Neural progenitor cell (in vitro differentiated cells): ENCODE measurements around the gene PEX1.
"Not testable (repeated sequence)": the region's sequence is repeated elsewhere in the genome, so short reads cannot be mapped to it uniquely, and the experiment has no call there.

Experiments used
- CTCF ChIP-seq: fragments of 200-600 bp; sonication (generic); IDR thresholded peaks from 2 replicates; pipeline ENCODE4 v1.5.1; 2017; ENCODE audit warnings: antibody characterized with exemption, mild to moderate bottlenecking
- EZH2 ChIP-seq: fragments of 200-600 bp; sonication (generic); IDR thresholded peaks from 2 replicates; pipeline ENCODE4 v1.6.1; 2017; ENCODE audit warnings: antibody characterized with exemption, mild to moderate bottlenecking, moderate library complexity
- EZH2phosphoT487 ChIP-seq: fragments of 200-600 bp; sonication (generic); IDR thresholded peaks from 2 replicates; pipeline ENCODE4 v1.6.1; 2017; ENCODE audit warnings: antibody characterized with exemption

GRCh38 chr7:92475261-92475770 lies 53.0 kb downstream of the PEX1 start:
- TF ChIP-seq CTCF, EZH2phosphoT487, EZH2: not testable (repeated sequence)
